GM15510 (cell line): ENCODE data around the gene HIVEP3.

Experiments
- POLR2A ChIP-seq: IDR thresholded peaks from 3 replicates; pipeline ENCODE4 v1.6.1; 2011; ENCODE audit warnings: borderline replicate concordance; ENCODE audit not compliant: insufficient read length; ENCODE audit errors: extremely low read depth

Gene HIVEP3

GRCh38 chr1:41902664-41903063 is 16.1 kb downstream of the HIVEP3 start:
- TF ChIP-seq POLR2A, result no peak

GRCh38 chr1:41902159-41902577 is 16.6 kb downstream of the HIVEP3 start:
- TF ChIP-seq POLR2A, result no peak

GRCh38 chr1:41901551-41901950 is 17.2 kb downstream of the HIVEP3 start:
- TF ChIP-seq POLR2A, result no peak

GRCh38 chr1:41900603-41901444 is 17.9 kb downstream of the HIVEP3 start:
- no peak for TF ChIP-seq POLR2A

GRCh38 chr1:41898191-41898713 is 20.5 kb downstream of the HIVEP3 start:
- no peak for TF ChIP-seq POLR2A

- TF ChIP-seq POLR2A, result no peak
Measured at GRCh38 chr1:41895552-41895951, 23.2 kb downstream of the HIVEP3 start.

GRCh38 chr1:41894808-41895483 is 23.8 kb downstream of the HIVEP3 start:
- TF ChIP-seq POLR2A, result no peak

GRCh38 chr1:41894101-41894807 is 24.5 kb downstream of the HIVEP3 start:
- TF ChIP-seq POLR2A, result no peak

GRCh38 chr1:41892301-41892781 is 26.4 kb downstream of the HIVEP3 start:
- no peak for TF ChIP-seq POLR2A

GRCh38 chr1:41891199-41891896 is 27.4 kb downstream of the HIVEP3 start:
- TF ChIP-seq POLR2A, result peak; percentile 34

GRCh38 chr1:41890825-41891198 is 27.9 kb downstream of the HIVEP3 start:
- TF ChIP-seq POLR2A, result no peak

- TF ChIP-seq POLR2A, result no peak
Measured at GRCh38 chr1:41889506-41890414, 29.0 kb downstream of the HIVEP3 start.

- TF ChIP-seq POLR2A, result no peak
Measured at GRCh38 chr1:41888756-41889155, 30.0 kb downstream of the HIVEP3 start.

- no peak for TF ChIP-seq POLR2A
Measured at GRCh38 chr1:41887365-41887764, 31.4 kb downstream of the HIVEP3 start.
